Stomach smooth muscle (tissue), 2 donors: ENCODE measurements around the gene ZNF76.

ENCODE experiments used
- H3K27ac ChIP-seq: one replicate; pipeline ENCODE4 v1.7.0; 2013; ENCODE audit warnings: mild to moderate bottlenecking, low read length, inconsistent platforms
- H3K27me3 ChIP-seq, 2 donors: one replicate each; pipeline ENCODE4 v1.7.0; 2013; ENCODE audit warnings: low read length in 2 of 2; ENCODE audit not compliant: insufficient read depth in 2 of 2, control insufficient read depth in 1 of 2
- H3K36me3 ChIP-seq, 2 donors: one replicate each; pipeline ENCODE4 v1.7.0; 2013; ENCODE audit warnings: low read length in 2 of 2; ENCODE audit not compliant: control insufficient read depth in 2 of 2, insufficient read depth in 2 of 2
- H3K4me1 ChIP-seq: one replicate; pipeline ENCODE4 v1.7.0; 2013; ENCODE audit warnings: low read length; ENCODE audit not compliant: control insufficient read depth, insufficient read depth
- H3K4me3 ChIP-seq, 2 donors: one replicate each; pipeline ENCODE4 v1.7.0; 2013; ENCODE audit warnings: low read length in 2 of 2
- H3K9ac ChIP-seq, 2 donors: one replicate each; pipeline ENCODE4 v1.7.0; 2013; ENCODE audit warnings: low read length in 2 of 2, mild to moderate bottlenecking in 1 of 2
- H3K9me3 ChIP-seq, 2 donors: one replicate each; pipeline ENCODE4 v1.7.0; 2013; ENCODE audit warnings: low read length in 2 of 2; ENCODE audit not compliant: control insufficient read depth in 2 of 2
- donor health status: healthy.
- donor health status: Pancreatic carcinoma.

ZNF76 gene

DNA sequence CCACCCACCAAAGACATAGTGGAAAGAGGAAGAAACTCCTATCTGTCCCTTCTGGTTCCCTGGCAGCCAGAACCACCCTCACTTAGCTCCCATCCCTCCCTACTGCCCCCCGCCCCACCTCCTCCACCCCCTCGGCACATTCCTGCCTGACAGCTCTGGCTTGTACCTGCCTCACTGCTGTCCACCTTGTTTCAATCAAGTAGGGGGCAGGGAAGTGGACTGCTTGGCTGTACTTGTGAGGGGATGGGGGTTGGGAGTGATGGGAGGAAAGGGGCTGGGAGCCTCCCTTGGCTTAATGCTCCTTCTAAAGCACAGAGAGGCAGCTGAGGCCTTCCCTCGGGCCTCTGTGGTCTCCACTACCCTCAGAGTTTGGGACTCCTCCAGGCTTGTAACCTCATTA is 22.1 kb upstream of the ZNF76 start:
- Histone ChIP-seq H3K4me3 (no peak overlapping the region), H3K9ac (no peak overlapping the region), H3K27ac (no peak overlapping the region), H3K36me3 (peaks cover 2 to 3% of the 10 kb centered on the region in 2 donors), H3K27me3 (no peaks in the 10 kb centered on the region), H3K4me1 (peaks cover 28% of the 10 kb centered on the region), H3K9me3 (no peaks in the 10 kb centered on the region)

GRCh38 chr6:35238843-35239289 is 20.7 kb upstream of the ZNF76 start:
- Histone ChIP-seq H3K4me3 (peak overlapping the region in 1 of 2 donors; percentile 29), H3K4me1 (peaks cover 28% of the 10 kb centered on the region), H3K9ac (peak overlapping the region in 1 of 2 donors; percentile 13), H3K9me3 (no peaks in the 10 kb centered on the region), H3K36me3 (peaks cover 3 to 13% of the 10 kb centered on the region in 2 donors), H3K27me3 (no peaks in the 10 kb centered on the region), H3K27ac (no peak overlapping the region)

DNA sequence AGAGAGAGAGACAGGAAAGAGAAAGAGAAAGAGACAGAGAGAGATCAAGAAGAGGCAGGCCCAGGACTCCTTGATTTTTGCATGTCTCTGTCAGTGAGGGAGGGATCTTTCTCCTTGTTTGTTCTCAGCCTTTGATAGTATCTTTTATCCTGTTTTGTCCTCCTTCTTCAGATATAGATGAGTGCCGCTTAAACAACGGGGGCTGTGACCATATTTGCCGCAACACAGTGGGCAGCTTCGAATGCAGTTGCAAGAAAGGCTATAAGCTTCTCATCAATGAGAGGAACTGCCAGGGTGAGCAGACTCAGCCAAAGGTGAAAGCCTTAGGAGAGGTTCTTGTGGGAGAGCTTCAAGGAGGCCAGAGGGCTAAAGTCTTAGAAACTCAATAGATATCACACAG is 20.0 kb upstream of the ZNF76 start:
- no peaks in the 10 kb centered on the region for H3K27me3 ChIP-seq
- H3K9ac ChIP-seq = peak overlapping the region; percentile 5 to 7
- H3K4me1 ChIP-seq = peaks cover 28% of the 10 kb centered on the region
- H3K4me3 ChIP-seq = no peak overlapping the region
- no peaks in the 10 kb centered on the region for H3K9me3 ChIP-seq
- H3K36me3 ChIP-seq = peaks cover 3 to 15% of the 10 kb centered on the region in 2 donors
- H3K27ac ChIP-seq = no peak overlapping the region

DNA sequence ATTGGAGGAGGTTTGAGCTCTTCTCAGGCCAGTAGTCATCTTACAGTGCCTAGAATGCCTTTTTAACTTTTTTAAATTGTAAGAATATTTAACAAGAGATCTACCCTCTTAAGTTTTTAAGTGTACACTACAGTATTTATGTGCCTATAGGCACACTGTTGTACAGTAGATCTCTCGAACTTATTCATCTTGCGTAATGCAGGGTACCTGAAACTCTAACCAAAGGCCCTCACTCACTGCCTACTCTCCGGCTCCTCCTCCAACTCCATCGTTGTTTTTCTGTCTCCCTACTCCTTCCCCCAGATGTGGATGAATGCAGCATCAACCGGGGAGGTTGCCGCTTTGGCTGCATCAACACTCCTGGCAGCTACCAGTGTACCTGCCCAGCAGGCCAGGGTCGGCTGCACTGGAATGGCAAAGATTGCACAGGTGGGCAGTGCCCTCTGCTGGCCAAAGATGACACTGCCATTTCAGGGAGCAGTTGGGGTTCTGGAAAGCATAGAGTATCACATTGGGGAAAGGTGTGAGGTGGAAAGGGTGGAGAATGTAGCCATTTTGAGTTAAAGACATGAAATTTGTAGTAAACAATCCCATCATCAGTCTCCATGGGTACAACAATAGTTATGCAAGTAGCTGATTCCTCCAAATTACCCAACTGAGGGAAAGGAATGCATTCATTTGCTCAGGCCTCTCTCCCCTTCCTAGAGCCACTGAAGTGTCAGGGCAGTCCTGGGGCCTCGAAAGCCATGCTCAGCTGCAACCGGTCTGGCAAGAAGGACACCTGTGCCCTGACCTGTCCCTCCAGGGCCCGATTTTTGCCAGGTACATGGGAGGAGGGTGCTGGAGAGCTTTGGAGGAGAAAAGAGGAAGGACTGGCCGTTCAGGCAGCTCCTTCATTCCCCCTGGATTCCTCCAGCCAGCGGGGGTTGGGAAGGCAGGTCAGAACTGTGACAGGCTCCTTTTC is 18.4 kb upstream of the ZNF76 start:
- H3K9me3 ChIP-seq = no peaks in the 10 kb centered on the region
- no peak overlapping the region for H3K4me3 ChIP-seq
- no peak overlapping the region for H3K27ac ChIP-seq
- no peak overlapping the region for H3K9ac ChIP-seq
- peaks cover 28% of the 10 kb centered on the region for H3K4me1 ChIP-seq
- no peaks in the 10 kb centered on the region for H3K27me3 ChIP-seq
- H3K36me3 ChIP-seq = peaks cover 18 to 26% of the 10 kb centered on the region in 2 donors

DNA sequence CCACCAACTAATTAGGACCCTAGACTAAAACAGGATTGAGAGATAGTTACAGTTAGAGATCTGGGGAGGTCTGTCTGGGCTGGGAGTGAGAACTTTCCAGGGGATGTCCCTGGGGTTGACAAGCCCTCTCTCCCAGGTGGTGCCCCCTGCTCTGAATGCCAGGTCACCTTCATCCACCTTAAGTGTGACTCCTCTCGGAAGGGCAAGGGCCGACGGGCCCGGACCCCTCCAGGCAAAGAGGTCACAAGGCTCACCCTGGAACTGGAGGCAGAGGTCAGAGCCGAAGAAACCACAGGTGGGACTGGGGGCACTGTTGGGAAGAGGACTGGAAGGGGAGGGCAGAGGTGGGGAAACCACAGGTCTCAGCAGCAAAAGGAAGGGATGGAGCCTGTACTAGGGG is 17.0 kb upstream of the ZNF76 start:
- H3K4me1 ChIP-seq = peaks cover 28% of the 10 kb centered on the region
- no peaks in the 10 kb centered on the region for H3K9me3 ChIP-seq
- H3K27me3 ChIP-seq = no peaks in the 10 kb centered on the region
- no peak overlapping the region for H3K27ac ChIP-seq
- no peak overlapping the region for H3K4me3 ChIP-seq
- peaks cover 20 to 23% of the 10 kb centered on the region in 2 donors for H3K36me3 ChIP-seq
- H3K9ac ChIP-seq = no peak overlapping the region

GRCh38 chr6:35242906-35243305 is 16.6 kb upstream of the ZNF76 start:
- peaks cover 24% of the 10 kb centered on the region for H3K4me1 ChIP-seq
- H3K27ac ChIP-seq = no peak overlapping the region
- no peak overlapping the region for H3K9ac ChIP-seq
- no peaks in the 10 kb centered on the region for H3K27me3 ChIP-seq
- H3K9me3 ChIP-seq = no peaks in the 10 kb centered on the region
- peaks cover 20 to 23% of the 10 kb centered on the region in 2 donors for H3K36me3 ChIP-seq
- H3K4me3 ChIP-seq = no peak overlapping the region

DNA sequence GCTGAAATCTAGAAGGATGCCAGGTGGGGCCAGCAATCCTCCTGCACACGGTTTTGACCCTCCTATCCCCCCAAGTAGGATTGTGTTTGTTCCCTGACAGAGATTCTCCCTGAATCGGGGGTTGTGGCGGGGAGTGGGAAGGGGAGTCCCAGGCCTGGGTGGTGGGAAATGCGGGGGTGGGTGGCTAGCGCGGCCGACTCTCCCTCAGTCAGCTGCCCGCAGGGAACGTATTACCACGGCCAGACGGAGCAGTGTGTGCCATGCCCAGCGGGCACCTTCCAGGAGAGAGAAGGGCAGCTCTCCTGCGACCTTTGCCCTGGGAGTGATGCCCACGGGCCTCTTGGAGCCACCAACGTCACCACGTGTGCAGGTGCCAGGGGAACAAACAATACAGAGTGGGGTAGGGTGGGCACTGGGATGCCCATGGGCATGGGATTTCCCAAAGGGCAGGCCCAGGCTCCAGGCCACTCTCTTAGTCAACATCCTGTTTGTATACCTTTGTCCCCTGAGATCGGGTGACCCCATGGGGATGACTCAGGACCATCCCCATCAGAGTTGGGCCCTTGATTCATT is 16.1 kb upstream of the ZNF76 start:
- Histone ChIP-seq H3K36me3 (peaks cover 20 to 23% of the 10 kb centered on the region in 2 donors), H3K27ac (no peak overlapping the region)

DNA sequence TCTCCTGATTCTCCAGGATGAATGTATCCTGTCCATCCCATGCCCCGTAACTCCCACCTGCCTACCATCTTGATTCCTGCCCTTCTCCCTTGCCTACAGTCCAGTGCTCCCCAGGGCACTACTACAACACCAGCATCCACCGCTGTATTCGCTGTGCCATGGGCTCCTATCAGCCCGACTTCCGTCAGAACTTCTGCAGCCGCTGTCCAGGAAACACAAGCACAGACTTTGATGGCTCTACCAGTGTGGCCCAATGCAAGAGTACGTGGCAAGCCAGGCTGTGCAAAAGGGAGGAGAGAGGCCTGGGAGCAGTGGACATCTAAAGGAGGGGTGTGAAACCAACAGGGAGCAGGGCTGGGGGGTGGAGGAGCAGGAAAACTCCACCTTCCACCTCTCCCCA is 15.0 kb upstream of the ZNF76 start:
- H3K9me3 ChIP-seq = no peaks in the 10 kb centered on the region
- peaks cover 20 to 23% of the 10 kb centered on the region in 2 donors for H3K36me3 ChIP-seq
- peaks cover 13% of the 10 kb centered on the region for H3K4me1 ChIP-seq
- no peaks in the 10 kb centered on the region for H3K27me3 ChIP-seq
- H3K4me3 ChIP-seq = no peak overlapping the region
- H3K9ac ChIP-seq = no peak overlapping the region
- no peak overlapping the region for H3K27ac ChIP-seq

More for the DNA sequence above, 16.1 kb upstream of the ZNF76 start:
- no peak overlapping the region for H3K4me3 ChIP-seq
- H3K9me3 ChIP-seq = no peaks in the 10 kb centered on the region
- no peak overlapping the region for H3K9ac ChIP-seq
- H3K27me3 ChIP-seq = no peaks in the 10 kb centered on the region
- peaks cover 19% of the 10 kb centered on the region for H3K4me1 ChIP-seq

GRCh38 chr6:35247642-35248231 is 11.8 kb upstream of the ZNF76 start:
- Histone ChIP-seq H3K36me3 (peaks cover 17 to 23% of the 10 kb centered on the region in 2 donors), H3K27ac (no peak overlapping the region), H3K4me1 (peaks cover 9% of the 10 kb centered on the region), H3K27me3 (no peaks in the 10 kb centered on the region), H3K9ac (no peak overlapping the region), H3K9me3 (no peaks in the 10 kb centered on the region), H3K4me3 (no peak overlapping the region)

GRCh38 chr6:35248300-35248699 is 11.2 kb upstream of the ZNF76 start:
- H3K36me3 ChIP-seq = peaks cover 17 to 18% of the 10 kb centered on the region in 2 donors
- H3K4me3 ChIP-seq = no peak overlapping the region

More at GRCh38 chr6:35248300-35248699, 11.2 kb upstream of the ZNF76 start:
- Histone ChIP-seq H3K27me3 (no peaks in the 10 kb centered on the region), H3K9ac (no peak overlapping the region), H3K4me1 (peaks cover 9% of the 10 kb centered on the region), H3K9me3 (no peaks in the 10 kb centered on the region), H3K27ac (no peak overlapping the region)
